Measurements from ENCODE around the gene PPP2R3B. TPM values are rescaled to one million over a fixed set of nuclear protein-coding genes. Genes with fewer than 3 reads are reported as not detected.
"Not testable (repeated sequence)": the region's sequence is repeated elsewhere in the genome, so short reads cannot be mapped to it uniquely, and the experiment has no call there.

Gene PPP2R3B
- total RNA-seq, 2 experiments from 2014 or later, result 12.1 to 14.0 TPM

DNA sequence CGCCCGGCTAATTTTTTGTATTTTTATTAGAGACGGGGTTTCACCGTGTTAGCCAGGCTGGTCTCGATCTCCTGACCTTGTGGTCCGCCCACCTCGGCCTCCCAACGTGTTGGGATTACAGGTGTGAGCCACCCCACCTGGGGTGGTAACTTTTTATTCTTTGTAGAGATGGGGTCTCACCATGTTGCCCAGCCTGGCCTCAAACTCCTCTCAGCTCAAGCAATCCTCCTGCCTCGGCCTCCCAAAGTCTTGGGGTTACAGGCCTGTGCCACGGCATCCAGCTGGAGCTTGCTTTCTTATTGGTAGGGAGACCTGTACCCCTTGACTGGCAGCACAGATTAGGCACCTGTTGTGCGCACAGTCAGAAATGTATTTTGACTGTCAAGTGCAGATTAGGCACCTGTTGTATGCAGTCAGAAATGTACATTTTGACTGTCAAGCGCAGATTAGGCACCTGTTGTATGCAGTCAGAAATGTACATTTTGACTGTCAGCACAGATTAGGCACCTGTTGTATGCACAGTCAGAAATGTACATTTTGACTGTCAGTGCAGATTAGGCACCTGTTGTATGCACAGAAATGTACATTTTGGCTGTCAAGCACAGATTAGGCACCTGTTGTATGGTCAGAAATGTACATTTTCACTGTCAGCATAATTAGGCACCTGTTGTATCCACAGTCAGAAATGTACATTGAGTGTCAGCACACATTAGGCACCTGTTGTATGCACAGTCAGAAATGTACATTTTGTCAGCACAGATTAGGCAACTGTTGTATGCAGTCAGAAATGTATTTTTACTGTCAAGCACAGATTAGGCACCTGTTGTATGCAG, 80.7 kb downstream of the PPP2R3B start:
- POLR2A ChIA-PET; intact Hi-C loops (cut with DNase I, micrococcal nuclease); H3K4me1 ChIP-seq (ENCODE audit: insufficient read depth, low read length); H3K27me3 Mint-ChIP-seq; H3K27ac ChIP-seq (ENCODE audit: low read depth in 1 of 2, low read length in 2 of 2); ATAC-seq (ENCODE audit: poor library complexity); CTCF ChIA-PET; H3K9me3 Mint-ChIP-seq; H3K4me1 Mint-ChIP-seq (ENCODE audit: low read depth); H3K27me3 ChIP-seq (ENCODE audit: control insufficient read depth in 1 of 2, insufficient read depth in 2 of 2, low read length in 2 of 2); DNase-seq; H3K27ac Mint-ChIP-seq; H3K4me3 Mint-ChIP-seq; H3K4me3 ChIP-seq (ENCODE audit: low read length): not testable (repeated sequence)
- Histone ChIP-seq H3K9me3 (ENCODE audit: control insufficient read depth in 1 of 2, insufficient read depth in 1 of 2, low read length in 2 of 2) (peaks cover 0 to 37% of the 10 kb centered on the region in 2 experiments), H3K36me3 (ENCODE audit: insufficient read depth, low read length) (peaks cover 42% of the 10 kb centered on the region)
- peaks cover 68% of the 10 kb centered on the region for H3K36me3 Mint-ChIP-seq (ENCODE audit: low read depth)

DNA sequence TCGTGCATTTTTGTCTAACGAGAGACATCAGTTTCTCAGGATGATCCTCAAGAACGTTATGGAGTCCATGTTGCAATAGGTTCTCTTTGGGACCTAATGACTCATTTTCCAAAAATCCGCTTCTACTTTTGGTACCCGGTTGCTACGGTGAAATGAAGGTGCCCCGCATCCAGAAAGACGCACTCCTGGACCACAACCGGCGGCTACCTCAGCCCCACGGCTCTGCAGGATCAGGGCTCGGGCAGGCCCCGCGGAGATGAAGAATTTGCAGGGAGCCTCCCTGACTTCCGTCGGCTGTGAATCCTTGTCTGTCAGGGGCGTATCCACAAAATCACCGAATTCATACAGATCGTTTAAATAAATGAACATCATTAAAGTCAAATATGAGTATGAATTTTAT, 83.7 kb downstream of the PPP2R3B start:
- Mint-ChIP-seq H3K4me1 (ENCODE audit: low read depth) (no peaks in the 10 kb centered on the region), H3K4me3 (no peak overlapping the region), H3K9me3 (no peaks in the 10 kb centered on the region), H3K36me3 (ENCODE audit: low read depth) (peaks cover 71% of the 10 kb centered on the region), H3K27me3 (no peaks in the 10 kb centered on the region), H3K27ac (no peak overlapping the region)
- Histone ChIP-seq H3K27ac (ENCODE audit: low read depth in 1 of 2, low read length in 2 of 2) (no peak overlapping the region), H3K36me3 (ENCODE audit: insufficient read depth, low read length) (peaks cover 29% of the 10 kb centered on the region), H3K4me1 (ENCODE audit: insufficient read depth, low read length) (no peaks in the 10 kb centered on the region), H3K27me3 (ENCODE audit: control insufficient read depth in 1 of 2, insufficient read depth in 2 of 2, low read length in 2 of 2) (no peaks in the 10 kb centered on the region), H3K4me3 (ENCODE audit: low read length) (no peak overlapping the region), H3K9me3 (ENCODE audit: control insufficient read depth in 1 of 2, insufficient read depth in 1 of 2, low read length in 2 of 2) (peaks cover 0 to 37% of the 10 kb centered on the region in 2 experiments)
- ATAC-seq (ENCODE audit: poor library complexity) (no peak), DNase-seq (no peak)
- CTCF ChIA-PET, result no interaction called here
- TF ChIP-seq, protein P1, sequence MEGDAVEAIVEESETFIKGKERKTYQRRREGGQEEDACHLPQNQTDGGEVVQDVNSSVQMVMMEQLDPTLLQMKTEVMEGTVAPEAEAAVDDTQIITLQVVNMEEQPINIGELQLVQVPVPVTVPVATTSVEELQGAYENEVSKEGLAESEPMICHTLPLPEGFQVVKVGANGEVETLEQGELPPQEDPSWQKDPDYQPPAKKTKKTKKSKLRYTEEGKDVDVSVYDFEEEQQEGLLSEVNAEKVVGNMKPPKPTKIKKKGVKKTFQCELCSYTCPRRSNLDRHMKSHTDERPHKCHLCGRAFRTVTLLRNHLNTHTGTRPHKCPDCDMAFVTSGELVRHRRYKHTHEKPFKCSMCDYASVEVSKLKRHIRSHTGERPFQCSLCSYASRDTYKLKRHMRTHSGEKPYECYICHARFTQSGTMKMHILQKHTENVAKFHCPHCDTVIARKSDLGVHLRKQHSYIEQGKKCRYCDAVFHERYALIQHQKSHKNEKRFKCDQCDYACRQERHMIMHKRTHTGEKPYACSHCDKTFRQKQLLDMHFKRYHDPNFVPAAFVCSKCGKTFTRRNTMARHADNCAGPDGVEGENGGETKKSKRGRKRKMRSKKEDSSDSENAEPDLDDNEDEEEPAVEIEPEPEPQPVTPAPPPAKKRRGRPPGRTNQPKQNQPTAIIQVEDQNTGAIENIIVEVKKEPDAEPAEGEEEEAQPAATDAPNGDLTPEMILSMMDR (IDR thresholded peaks at IDR 0.05), result no peak
- POLR2A ChIA-PET, result no interaction called here
- intact Hi-C loops (cut with DNase I, micrococcal nuclease), result no loop called here

DNA sequence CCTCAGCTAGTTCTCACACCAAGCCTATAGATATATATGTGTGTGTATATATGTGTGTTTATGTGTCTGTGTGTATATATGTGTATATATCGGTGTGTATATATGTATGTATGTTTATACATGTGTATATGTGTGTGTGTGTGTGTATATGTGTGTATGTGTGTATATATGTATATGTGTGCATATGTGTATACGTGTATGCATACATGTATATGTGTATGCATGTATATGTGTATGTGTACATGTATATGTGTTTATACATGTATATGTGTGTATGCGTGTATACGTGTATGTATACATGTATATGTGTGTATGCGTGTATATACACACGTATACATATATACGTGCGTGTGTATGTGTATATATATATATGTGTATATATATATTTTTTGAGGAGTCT, 86.4 kb downstream of the PPP2R3B start:
- Histone ChIP-seq H3K9me3 (ENCODE audit: control insufficient read depth in 1 of 2, insufficient read depth in 1 of 2, low read length in 2 of 2) (peaks cover 0 to 26% of the 10 kb centered on the region in 2 experiments), H3K4me1 (ENCODE audit: insufficient read depth, low read length) (no peaks in the 10 kb centered on the region), H3K27ac (ENCODE audit: low read depth in 1 of 2, low read length in 2 of 2) (no peak overlapping the region), H3K36me3 (ENCODE audit: insufficient read depth, low read length) (peaks cover 7% of the 10 kb centered on the region), H3K27me3 (ENCODE audit: control insufficient read depth in 1 of 2, insufficient read depth in 2 of 2, low read length in 2 of 2) (no peaks in the 10 kb centered on the region), H3K4me3 (ENCODE audit: low read length) (no peak overlapping the region)
- Mint-ChIP-seq H3K9me3 (no peaks in the 10 kb centered on the region), H3K27ac (no peak overlapping the region), H3K36me3 (ENCODE audit: low read depth) (peaks cover 68% of the 10 kb centered on the region), H3K4me1 (ENCODE audit: low read depth) (no peaks in the 10 kb centered on the region), H3K27me3 (no peaks in the 10 kb centered on the region), H3K4me3 (no peak overlapping the region)
- ChIA-PET CTCF (no interaction called here), POLR2A (no interaction called here)
- intact Hi-C loops (cut with DNase I, micrococcal nuclease), result no loop called here
- TF ChIP-seq, protein P1 (IDR thresholded peaks at IDR 0.05), result no peak
- no peak for DNase-seq
- ATAC-seq (ENCODE audit: poor library complexity), result no peak

DNA sequence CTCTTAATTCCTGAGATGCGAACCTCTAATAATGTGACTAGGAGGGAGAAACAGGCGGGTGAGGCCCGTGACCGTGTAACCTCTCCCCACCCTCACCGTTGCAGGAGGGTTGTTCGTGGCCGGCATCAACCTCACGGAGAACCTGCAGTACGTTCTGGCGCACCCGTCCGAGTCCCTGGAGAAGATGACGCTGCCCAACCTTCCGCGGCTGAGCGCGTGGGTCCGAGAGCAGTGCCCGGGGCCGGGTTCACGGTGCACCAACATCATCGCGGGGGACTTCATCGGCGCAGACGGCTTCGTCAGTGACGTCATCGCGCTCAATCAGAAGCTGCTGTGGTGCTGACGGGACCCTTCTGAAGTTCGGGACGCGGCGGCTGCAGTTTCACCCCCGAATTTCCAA, 87.7 kb downstream of the PPP2R3B start:
- ATAC-seq (ENCODE audit: poor library complexity) (no peak), DNase-seq (no peak)
- Histone ChIP-seq H3K27ac (ENCODE audit: low read depth in 1 of 2, low read length in 2 of 2) (no peak overlapping the region), H3K27me3 (ENCODE audit: control insufficient read depth in 1 of 2, insufficient read depth in 2 of 2, low read length in 2 of 2) (no peaks in the 10 kb centered on the region), H3K9me3 (ENCODE audit: control insufficient read depth in 1 of 2, insufficient read depth in 1 of 2, low read length in 2 of 2) (peaks cover 0 to 13% of the 10 kb centered on the region in 2 experiments), H3K4me1 (ENCODE audit: insufficient read depth, low read length) (no peaks in the 10 kb centered on the region), H3K36me3 (ENCODE audit: insufficient read depth, low read length) (peaks cover 3% of the 10 kb centered on the region), H3K4me3 (ENCODE audit: low read length) (no peak overlapping the region)
- Mint-ChIP-seq H3K9me3 (no peaks in the 10 kb centered on the region), H3K4me1 (ENCODE audit: low read depth) (no peaks in the 10 kb centered on the region), H3K27ac (no peak overlapping the region), H3K36me3 (ENCODE audit: low read depth) (peaks cover 67% of the 10 kb centered on the region), H3K27me3 (no peaks in the 10 kb centered on the region), H3K4me3 (no peak overlapping the region)
- intact Hi-C loops (cut with DNase I, micrococcal nuclease), result no loop called here
- ChIA-PET POLR2A (no interaction called here), CTCF (no interaction called here)
- TF ChIP-seq, protein P1 (IDR thresholded peaks at IDR 0.05), result no peak
